HL-60 (cell line): ENCODE data around the gene TUBB8.

Experiments
- CTCF ChIP-seq: IDR thresholded peaks from one replicate; pipeline ENCODE4 v1.5.1; 2011; ENCODE audit warnings: low read length, control low read depth, inconsistent platforms; ENCODE audit not compliant: insufficient read depth
- GABPA ChIP-seq: IDR thresholded peaks from 2 replicates; pipeline ENCODE4 v1.6.1; 2012; ENCODE audit warnings: low read depth
- REST ChIP-seq: IDR thresholded peaks from 2 replicates; pipeline ENCODE4 v1.6.1; 2012; ENCODE audit warnings: low read depth; ENCODE audit not compliant: insufficient replicate concordance
- SPI1 ChIP-seq: IDR thresholded peaks from 2 replicates; pipeline ENCODE4 v1.6.1; 2012; ENCODE audit warnings: low read depth, mild to moderate bottlenecking, borderline replicate concordance

DNA sequence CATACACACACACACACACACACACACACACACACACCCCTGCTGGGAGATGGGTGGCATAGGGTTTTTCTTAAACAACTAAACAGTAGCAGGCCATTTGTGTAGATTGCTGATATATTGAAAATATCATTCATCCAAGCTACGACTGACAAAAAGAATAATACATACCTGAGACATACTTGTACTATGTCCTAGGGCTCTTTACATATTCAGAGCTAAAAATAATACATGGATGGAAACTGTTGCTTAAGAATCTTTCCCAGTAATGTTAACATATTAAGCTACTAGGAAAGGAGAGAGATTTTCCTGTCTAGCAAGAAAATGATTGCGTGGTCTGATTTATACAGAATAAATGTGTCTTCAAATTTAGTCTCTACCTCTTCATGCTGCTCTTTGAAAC lies 40.2 kb upstream of the TUBB8 start:
- TF ChIP-seq GABPA (no peak), CTCF (no peak), SPI1 (no peak), REST (no peak)
